Measurements from ENCODE around the gene AMBN. TPM values are rescaled to one million over a fixed set of nuclear protein-coding genes. Genes with fewer than 3 reads are reported as not detected.

The AMBN gene
- total RNA-seq, 1 experiment from 2014 or later = not detected

GRCh38 chr4:70627620-70628019, 35.6 kb downstream of the AMBN start:
- TF ChIP-seq CTCF (IDR thresholded peaks at IDR 0.05; ENCODE audit: unreplicated experiment) = no peak

GRCh38 chr4:70628444-70628843, 36.4 kb downstream of the AMBN start, which contains the start of gene ENAM:
TSS of gene ENAM (plus strand) at chr4:70628744. CDS start at chr4:70629501, 757 bp downstream.
- no peaks in the 10 kb centered on the region for H3K9me3 Mint-ChIP-seq (ENCODE audit: low read depth, unreplicated experiment)
- H3K27me3 Mint-ChIP-seq (ENCODE audit: unreplicated experiment) = no peaks in the 10 kb centered on the region
- peaks cover 9% of the 10 kb centered on the region for H3K4me1 Mint-ChIP-seq (ENCODE audit: low read depth, unreplicated experiment)
- intact Hi-C loops (cut with micrococcal nuclease; ENCODE audit: unreplicated experiment) = no loop called here
- H3K27ac Mint-ChIP-seq (ENCODE audit: unreplicated experiment) = no peak within 1 kb of the TSS
- TF ChIP-seq CTCF (IDR thresholded peaks at IDR 0.05; ENCODE audit: unreplicated experiment) = no peak
- no peaks in the 10 kb centered on the region for H3K36me3 Mint-ChIP-seq (ENCODE audit: insufficient read depth, unreplicated experiment)
- BruUV-seq (replicated peaks) = no TSS peak
- no peak within 1 kb of the TSS for H3K4me3 Mint-ChIP-seq (ENCODE audit: low read depth, unreplicated experiment)
- CTCF ChIA-PET = no interaction called here
- DNase-seq = no peak

More at GRCh38 chr4:70627620-70628019, 35.6 kb downstream of the AMBN start:
- Mint-ChIP-seq H3K36me3 (ENCODE audit: insufficient read depth, unreplicated experiment) (no peaks in the 10 kb centered on the region), H3K4me1 (ENCODE audit: low read depth, unreplicated experiment) (peaks cover 9% of the 10 kb centered on the region), H3K27me3 (ENCODE audit: unreplicated experiment) (no peaks in the 10 kb centered on the region), H3K27ac (ENCODE audit: unreplicated experiment) (no peak overlapping the region), H3K9me3 (ENCODE audit: low read depth, unreplicated experiment) (no peaks in the 10 kb centered on the region), H3K4me3 (ENCODE audit: low read depth, unreplicated experiment) (no peak overlapping the region)
- CTCF ChIA-PET = no interaction called here
- DNase-seq = no peak
- intact Hi-C loops (cut with micrococcal nuclease; ENCODE audit: unreplicated experiment) = no loop called here
- BruUV-seq (replicated peaks) = no TSS peak

DNA sequence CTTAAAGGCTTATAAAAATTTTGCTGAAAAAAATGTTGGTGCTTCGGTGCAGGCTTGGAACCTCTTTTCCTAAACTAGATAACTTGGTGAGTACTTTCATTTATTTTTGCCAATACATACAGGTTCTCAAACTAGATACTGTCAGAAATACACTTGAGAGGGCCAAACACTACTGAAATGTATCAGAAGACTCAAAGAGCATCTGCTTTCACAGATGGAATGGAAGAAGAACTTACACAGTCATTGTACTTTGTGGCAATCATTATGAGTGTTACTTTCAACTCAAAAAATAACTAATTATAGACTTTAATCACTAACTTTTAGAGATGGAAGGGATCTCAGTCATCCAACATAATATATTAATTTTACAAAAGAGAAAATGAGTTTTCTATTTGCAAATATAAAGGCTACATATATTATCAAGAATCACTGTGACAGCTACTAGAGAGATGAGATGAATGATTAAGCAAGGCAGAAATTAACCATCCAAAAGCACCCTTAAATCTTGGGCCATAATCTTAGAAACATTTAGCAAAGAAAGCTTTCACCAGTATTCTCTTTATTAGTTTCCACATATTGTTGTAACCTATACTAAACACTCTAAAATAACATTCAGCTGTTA, 37.5 kb downstream of the AMBN start:
- H3K27ac Mint-ChIP-seq (ENCODE audit: unreplicated experiment) = no peak overlapping the region
- peaks cover 9% of the 10 kb centered on the region for H3K4me1 Mint-ChIP-seq (ENCODE audit: low read depth, unreplicated experiment)
- no peak overlapping the region for H3K4me3 Mint-ChIP-seq (ENCODE audit: low read depth, unreplicated experiment)
- CTCF ChIA-PET = no interaction called here
- no TSS peak for BruUV-seq (replicated peaks)
- H3K9me3 Mint-ChIP-seq (ENCODE audit: low read depth, unreplicated experiment) = no peaks in the 10 kb centered on the region
- DNase-seq = no peak
- no peak for TF ChIP-seq CTCF (IDR thresholded peaks at IDR 0.05; ENCODE audit: unreplicated experiment)
- intact Hi-C loops (cut with micrococcal nuclease; ENCODE audit: unreplicated experiment) = no loop called here
- no peaks in the 10 kb centered on the region for H3K36me3 Mint-ChIP-seq (ENCODE audit: insufficient read depth, unreplicated experiment)
- no peaks in the 10 kb centered on the region for H3K27me3 Mint-ChIP-seq (ENCODE audit: unreplicated experiment)

DNA sequence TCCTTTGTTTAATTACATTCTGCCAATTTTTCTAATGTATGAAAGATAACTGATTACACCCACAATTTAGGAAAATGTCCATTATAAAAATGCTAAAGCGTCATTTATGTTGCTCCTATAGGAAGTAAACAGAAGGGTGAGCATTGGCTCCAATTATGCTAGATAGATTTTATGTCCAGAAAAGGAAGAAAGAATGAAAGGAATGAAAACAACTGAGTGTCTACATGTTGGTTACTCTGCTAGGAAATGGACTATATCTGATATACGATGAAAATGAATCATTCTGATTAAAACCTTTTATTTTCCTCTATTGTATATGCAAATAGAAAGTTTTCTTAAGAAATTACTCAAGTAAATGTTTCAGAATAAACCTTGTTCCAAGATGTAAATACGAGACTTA, 38.1 kb downstream of the AMBN start:
- DNase-seq = no peak
- CTCF ChIA-PET = no interaction called here
- Mint-ChIP-seq H3K4me1 (ENCODE audit: low read depth, unreplicated experiment) (peaks cover 9% of the 10 kb centered on the region), H3K9me3 (ENCODE audit: low read depth, unreplicated experiment) (no peaks in the 10 kb centered on the region), H3K27ac (ENCODE audit: unreplicated experiment) (no peak overlapping the region), H3K27me3 (ENCODE audit: unreplicated experiment) (no peaks in the 10 kb centered on the region), H3K4me3 (ENCODE audit: low read depth, unreplicated experiment) (no peak overlapping the region), H3K36me3 (ENCODE audit: insufficient read depth, unreplicated experiment) (no peaks in the 10 kb centered on the region)
- BruUV-seq (replicated peaks) = no TSS peak
- TF ChIP-seq CTCF (IDR thresholded peaks at IDR 0.05; ENCODE audit: unreplicated experiment) = no peak
- intact Hi-C loops (cut with micrococcal nuclease; ENCODE audit: unreplicated experiment) = no loop called here
